Measurements from ENCODE around the gene LRRC49.
"Not testable (repeated sequence)": the region's sequence is repeated elsewhere in the genome, so short reads cannot be mapped to it uniquely, and the experiment has no call there.

The LRRC49 gene, protein sequence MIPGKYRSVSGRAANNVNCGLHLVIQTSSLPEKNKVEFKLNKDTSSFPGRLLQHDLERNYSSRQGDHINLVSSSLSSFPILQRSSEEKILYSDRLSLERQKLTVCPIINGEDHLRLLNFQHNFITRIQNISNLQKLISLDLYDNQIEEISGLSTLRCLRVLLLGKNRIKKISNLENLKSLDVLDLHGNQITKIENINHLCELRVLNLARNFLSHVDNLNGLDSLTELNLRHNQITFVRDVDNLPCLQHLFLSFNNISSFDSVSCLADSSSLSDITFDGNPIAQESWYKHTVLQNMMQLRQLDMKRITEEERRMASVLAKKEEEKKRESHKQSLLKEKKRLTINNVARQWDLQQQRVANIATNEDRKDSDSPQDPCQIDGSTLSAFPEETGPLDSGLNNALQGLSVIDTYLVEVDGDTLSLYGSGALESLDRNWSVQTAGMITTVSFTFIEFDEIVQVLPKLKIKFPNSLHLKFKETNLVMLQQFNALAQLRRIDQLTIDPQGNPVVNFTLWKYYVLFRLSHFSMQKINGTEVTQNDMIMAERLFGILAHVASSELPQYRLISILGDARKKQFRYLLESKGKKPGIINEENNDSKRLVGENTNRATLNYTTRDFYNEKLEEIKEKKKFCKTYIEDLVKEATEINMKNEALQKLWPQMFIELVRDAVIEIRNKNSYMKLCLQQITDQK

DNA sequence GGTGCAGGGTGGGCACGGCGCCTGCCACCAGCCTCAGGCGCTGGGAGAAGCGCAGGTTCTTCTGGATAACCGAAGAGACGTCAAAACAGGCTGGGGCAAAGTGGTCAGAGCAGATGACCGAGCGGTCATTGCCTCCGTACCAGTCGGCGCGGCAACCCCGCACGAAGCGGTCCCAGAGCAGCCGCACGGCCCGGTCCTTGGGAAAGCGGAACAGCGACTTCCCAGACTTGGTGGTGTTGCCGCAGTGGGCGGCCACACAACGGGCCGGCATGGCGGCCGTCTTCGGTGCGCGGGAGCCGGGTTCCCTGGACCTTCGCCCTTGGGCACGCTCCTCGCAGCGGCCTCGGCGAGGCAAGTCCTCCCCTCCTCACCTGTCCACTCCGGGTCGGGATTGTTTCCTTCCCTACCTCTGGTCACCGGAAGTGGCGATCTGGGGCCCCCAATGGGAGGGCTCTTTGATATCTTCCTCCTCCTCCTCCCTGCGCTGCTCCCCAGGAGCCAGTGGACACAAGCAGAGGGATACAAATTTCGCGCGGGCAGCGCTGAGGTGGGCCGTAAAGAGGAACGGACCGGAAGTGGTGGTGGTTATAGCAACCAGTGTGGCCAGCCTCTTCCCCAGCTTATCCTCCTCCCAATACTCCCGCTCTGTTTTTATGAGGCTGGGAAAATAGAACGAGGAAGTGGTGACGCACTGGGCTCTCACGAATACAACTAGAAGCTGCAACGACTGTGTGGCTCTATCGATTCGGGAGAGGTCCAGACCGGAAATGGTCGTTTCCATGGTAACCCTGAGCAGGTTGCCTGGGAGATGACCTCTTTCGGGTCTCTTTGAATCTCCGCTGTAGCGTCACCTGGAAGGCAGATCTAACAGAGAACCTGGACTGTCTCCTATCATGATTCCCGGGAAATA lies at the start of gene LRRC49, which contains the start of gene THAP10:
TSS of gene LRRC49 (plus strand) at position 825 of the 910 bp plus-strand sequence. CDS start at position 894, 69 bp downstream.
TSS of gene THAP10 (minus strand) at position 432 of the 910 bp plus-strand sequence. CDS start at position 271, 161 bp downstream.
- DNase-seq = peak; percentile 92 to 94

DNA sequence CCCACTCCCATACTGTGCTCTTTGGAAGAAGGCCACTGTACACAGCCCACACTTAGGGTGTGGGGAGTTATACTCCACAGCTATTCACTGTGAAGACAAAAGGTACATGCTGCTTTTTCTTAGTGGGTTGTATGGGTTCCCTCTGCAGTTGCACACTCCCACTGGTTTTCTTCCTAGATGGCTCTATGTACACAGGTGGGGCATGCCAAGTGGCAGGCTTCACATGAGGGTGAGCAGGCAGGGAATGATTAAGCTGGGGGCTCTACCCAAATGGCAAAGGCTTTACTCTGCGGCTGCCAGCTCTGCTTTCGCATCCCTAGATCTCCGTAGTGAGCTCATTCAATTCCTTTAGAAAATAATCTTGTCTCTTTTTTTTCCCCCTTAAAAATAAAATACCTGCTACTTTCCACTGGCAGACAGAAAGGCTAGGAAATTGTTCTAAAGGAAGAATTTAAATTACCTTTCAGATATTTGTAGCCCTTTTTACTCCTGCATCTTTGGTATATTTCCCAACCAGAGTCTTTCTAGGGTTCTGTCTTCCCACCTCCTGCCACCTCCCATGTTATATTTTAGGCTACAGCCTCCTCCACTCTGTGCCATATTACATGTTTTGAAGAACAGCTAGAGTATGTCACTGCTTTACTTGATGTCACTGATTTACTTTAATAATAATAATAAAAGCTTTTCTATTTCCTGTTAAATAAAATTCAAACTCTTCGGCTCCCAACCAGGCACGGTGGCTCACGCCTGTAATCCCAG lies 46.8 kb upstream of the LRRC49 start:
- no peak for DNase-seq

DNA sequence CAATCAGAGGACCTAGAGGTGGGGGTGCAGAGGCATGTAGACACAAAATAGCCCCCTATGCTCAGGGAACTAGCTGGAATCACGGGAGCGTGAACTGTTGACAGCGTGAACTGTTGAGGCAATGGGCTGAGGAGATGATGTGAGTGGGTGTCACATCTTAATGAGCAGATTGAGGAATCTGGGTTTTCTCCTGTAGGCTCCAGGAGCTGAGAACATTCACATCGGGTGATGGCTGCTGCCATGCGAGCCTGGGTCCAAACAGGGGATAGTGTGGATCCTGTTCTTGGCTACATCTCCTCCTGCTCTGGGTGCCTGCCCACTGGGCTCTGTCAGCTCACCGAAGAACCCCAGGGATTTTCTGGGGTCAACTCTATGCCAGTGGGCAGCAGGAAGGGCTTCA lies 40.7 kb upstream of the LRRC49 start:
- no peak for DNase-seq

DNA sequence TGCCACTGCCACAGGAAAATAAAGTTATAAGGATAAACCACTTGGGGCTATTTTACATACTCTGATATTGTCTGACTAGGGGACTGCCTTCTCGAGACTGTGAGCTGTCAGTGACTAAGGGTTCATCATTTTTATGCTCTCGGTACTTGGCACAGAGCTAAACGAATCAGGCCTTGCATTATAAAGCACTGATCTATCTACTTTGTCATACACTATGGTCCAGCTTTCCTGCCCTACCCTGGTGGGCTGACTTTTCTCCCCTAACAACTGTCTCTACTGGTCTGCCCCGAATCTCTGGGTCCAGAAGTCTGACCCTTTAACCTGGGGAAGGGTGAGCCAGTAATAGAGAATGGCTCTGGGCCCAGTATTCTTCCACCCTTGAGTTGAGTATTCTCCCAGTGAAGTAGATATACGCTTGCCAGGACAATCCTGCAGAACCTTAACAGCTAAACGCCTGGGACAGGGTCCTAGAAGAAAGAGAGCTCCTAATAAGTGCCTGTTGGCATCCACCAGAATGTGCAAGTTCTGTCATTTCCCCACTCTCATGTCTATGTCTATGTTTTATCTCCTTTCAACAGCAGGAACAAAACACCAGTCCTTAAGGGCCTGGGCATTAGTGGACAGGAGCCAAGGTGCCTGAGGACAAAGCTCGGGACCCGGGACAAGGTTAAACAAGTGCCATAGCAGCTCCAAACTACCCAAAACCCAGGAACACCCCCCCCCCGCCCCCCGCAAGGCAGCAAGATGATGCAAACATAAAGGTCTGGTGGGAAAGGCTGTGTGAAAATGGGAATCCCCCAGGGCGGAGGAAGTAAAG lies 39.9 kb upstream of the LRRC49 start:
- DNase-seq = no peak

DNA sequence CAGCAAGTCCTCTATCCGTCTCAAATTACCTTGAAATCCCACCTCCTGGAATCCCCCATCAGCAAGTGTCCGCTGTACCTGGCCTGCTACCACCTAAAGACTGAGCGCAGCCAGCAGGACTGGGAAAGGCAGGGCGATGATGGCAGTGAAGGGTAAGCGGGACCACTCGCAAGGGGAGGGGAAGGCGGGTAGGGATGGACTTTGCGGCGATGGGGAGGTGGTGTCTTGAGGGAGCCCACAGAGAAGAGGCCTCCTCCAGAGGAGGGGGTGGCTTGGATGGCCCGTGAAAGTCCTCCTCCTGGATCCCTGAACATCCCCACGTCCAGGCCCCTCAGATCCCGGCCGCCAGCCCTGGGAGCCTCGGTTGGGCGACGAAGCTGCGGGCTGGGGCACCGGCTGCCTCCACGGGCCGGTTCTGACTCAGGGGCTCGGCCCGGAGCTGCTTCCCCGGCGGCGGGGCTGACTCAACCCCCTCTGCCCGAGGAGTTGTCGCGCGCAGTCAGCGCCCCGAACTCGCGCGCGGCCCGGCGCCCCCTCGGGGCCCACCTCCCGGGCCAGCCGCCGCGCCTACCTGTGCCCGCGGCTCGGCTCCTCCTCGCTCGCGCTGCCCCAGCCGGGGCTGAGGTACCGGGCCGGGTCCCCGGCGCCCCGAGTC lies 39.2 kb upstream of the LRRC49 start:
- DNase-seq = no peak

DNA sequence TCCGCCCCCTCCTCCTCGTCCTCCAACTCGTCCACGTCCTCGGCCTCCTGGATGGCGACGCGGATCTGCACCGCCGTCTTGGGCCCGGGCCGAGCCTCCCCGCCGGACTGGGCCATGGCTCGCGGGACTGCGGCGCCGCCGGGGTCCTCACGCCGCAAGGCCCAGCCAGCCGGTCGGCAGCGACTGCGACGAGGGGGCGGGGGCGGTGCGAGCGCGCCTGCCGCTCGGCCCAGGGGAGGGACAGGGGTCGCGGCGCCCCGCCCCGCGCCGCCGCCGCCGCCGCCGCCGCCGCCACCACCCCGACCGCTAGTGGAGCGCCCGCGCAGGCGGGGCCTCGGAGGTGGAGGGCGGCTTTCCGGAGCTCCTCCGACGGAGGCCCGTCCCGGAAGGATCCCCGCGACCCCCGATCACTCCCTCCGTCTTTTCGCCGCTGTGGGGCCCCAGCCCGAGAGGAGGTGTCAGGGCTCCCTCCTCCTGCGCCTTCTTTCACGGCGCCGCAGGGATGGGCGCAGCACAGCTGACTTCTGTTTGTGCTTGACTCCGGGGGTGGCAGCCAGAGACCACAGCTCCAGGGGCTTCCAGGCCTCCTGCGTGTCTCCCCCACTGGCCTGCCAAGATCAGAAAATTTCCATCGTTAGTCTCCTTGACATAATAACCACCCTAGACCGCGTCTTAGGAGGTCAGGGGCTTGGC lies 38.5 kb upstream of the LRRC49 start, which contains the start of gene LARP6:
TSS of gene LARP6 (minus strand) at position 185 of the 693 bp plus-strand sequence. CDS start at position 116, 69 bp downstream.
- DNase-seq = peak in 1 of 2 experiments; percentile 11

DNA sequence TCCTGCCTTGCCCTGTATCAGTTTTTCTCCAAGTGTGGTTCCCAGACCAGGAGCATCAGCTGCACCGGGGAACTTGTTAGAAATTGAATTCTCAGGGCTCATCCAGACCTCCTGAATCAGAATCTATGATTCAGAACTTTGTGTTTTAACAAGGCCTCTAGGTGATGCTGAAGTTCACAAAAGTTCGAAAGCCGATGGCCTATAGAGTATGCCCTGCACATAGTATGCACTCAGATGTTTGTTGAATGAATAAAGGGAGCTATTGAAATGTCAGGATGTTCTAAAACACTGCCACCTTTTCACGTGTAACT lies 38.0 kb upstream of the LRRC49 start:
- no peak for DNase-seq

DNA sequence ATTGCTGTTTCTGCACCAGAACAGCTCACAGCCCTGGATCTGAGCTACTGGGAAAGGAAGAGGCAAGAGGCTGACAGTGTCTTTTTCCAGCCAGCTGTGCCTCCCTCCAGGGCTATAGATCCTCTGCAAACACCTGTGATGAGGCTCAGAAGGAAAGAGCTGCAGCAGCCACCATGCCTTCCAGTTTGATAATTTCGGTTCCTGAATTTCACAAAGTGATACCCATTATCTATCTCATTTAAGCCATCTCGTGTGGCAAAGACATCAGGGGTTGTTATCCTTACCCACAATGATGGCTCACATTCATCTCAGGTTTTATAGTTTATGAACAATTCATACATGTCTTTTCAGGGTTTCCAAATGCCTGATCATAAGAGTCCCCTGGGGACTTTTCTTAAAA lies 36.9 kb upstream of the LRRC49 start:
- no peak for DNase-seq

DNA sequence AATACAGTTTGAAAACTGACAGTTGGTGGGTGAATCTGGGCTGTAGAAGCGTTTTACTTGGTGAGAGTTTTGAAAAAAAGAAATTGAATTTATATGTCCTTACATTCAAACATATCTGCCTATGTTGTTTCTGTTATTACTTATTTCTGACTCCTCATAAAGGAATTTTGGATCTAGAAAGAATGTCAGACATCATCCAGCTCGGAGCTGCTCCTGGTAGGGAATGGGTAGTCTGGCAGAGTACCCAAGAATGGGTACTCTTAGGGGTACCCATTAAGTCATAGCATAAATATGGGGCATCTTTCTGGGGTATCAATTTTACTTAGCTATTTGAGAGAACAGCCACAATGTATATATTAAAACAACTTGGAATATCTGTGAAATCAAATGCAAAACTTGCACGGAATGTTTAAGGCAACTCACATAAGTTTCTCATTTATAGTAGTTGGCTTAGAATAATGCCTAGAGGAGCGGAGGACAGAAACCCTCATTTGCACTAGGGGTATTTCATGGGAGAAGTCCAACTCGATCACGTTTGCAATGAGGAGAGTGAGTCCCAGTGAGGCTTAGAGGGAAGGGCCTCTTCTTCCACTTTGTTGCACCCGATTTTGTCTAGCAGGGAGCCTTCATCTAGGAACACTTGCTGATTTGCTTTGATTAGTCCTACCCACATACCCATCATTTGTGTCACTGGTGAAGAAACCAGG lies 36.3 kb upstream of the LRRC49 start:
- DNase-seq = no peak

DNA sequence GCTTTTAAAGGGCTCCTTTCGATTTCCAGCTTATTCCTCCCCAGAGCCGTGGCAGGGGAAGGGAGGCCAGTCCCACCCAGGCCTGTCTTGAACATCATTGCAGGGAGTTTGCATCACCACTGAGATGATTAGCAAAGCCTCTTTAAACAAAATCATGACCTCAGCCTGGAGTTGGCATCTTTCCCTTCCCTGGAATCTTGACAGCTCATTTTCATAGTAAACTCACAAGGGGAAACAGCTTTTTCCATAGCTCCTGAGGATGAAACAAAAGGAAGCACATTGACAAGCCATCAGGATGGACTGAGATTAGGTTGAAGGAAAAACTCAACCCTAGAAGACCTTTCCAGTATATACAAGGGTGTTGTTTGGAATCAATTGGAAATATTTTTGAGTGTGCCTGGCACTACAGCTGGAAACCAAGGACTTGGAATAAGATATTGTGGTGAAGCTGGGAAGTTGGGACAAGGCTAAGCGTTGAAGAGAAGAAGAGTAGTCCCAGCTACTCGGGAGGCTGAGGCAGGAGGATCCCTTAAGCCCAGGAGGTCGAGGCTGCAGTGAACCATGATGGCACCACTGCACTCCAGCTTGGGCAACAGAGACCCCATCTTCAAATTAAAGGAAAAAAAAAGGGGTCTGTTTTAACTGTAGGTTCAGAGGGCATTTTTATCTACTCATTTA lies 35.6 kb upstream of the LRRC49 start:
- no peak for DNase-seq

DNA sequence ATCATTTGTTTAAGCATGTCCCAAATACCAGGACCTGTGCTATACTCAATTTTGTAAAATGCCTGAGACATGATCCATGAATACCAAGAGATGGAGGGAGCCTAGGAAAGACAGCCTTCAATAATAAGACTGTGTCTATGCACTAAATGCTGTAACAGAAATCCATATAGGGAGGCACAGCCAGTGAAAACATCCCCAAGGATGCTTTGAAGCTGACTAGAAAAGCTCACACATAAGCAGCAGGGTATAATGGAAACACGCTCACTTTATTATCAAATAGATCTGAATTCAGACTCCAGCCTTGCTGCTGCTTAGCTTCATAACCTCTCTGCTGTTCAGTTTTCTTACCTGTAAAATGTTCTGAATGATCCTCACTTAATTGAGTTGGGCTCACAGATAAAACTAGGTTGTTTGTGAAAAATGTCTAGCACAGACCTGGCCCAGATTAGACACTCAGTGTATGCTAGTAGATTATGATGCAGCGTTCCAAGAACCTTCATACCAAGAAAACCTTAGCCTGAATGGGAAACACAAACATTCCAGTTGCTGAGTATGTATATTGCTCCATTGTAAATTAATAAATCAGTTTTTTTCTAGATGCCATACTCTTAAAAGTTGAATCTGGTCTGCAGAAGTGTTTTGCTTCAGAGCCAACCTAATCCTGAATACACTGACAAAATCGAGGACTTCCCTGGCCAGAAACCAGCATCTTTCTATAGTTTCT lies 34.9 kb upstream of the LRRC49 start:
- DNase-seq = no peak

DNA sequence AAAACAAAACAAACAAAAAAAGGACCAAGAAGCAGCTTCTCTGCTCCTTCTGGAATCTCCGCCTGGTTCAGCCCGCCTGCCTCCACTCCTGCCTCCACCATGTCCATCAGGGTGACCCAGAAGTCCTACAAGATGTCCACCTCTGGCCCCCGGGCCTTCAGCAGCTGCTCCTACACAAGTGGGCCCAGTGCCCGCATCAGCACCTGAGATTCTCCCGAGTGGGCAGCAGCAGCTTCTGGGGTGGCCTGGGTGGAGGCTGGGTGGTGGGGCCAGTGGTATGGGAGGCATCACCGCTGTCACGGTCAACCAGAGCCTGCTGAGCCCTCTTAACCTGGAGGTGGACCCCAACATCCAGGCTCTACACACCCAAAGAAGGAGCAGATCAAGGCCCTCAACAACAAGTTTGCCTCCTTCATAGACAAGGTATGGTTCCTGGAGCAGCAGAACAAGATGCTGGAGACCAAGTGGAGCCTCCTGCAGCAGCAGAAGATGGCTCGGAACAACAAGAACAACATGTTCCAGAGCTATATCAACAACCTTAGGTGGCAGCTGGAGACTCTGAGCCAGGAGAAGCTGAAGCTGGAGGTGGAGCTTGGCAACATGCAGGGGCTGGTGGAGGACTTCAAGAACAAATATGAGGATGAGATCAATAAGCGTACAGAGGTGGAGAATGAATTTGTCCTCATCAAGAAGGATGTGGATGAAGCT lies 33.9 kb upstream of the LRRC49 start:
- not testable (repeated sequence) for DNase-seq

DNA sequence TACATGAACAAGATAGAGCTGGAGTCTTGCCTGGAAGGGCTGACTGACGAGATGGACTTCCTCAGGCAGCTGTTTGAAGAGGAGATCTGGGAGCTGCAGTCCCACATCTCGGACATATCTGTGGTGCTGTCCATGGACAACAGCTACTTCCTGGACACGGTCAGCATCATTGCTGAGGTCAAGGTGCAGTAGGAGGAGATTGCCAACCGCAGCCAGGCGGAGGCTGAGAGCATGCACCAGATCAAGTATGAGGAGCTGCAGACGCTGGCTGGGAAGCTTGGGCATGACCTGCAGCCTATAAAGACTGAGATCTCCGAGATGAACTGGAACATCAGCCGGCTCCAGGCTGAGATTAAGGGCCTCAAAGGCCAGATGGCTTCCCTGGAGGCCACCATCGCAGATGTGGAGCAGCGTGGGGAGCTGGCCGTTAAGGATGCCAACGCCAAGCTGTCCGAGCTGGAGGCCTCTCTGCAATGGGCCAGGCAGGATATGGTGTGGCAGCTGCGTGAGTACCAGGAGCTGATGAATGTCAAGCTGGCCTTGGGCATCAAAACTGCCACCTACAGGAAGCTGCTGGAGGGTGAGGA lies 33.2 kb upstream of the LRRC49 start:
- DNase-seq = no peak

DNA sequence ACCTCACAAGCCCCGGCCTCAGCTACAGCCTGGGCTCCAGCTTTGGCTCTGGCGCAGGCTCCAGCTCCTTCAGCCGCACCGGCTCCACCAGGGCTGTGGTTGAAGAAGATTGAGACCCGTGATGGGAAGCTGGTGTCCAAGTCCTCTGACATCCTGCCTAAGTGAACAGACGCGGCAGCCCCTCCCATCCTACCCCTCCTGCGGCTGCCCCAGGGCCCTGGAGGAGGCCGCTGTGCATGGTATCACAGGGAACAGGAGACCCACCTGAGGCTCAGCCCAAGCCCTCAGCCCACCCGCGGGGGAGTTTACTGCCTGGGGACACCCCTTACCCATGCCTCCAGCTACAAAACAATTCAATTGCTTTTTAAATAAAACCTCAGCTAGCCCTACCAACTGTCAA lies 32.6 kb upstream of the LRRC49 start:
- no peak for DNase-seq

DNA sequence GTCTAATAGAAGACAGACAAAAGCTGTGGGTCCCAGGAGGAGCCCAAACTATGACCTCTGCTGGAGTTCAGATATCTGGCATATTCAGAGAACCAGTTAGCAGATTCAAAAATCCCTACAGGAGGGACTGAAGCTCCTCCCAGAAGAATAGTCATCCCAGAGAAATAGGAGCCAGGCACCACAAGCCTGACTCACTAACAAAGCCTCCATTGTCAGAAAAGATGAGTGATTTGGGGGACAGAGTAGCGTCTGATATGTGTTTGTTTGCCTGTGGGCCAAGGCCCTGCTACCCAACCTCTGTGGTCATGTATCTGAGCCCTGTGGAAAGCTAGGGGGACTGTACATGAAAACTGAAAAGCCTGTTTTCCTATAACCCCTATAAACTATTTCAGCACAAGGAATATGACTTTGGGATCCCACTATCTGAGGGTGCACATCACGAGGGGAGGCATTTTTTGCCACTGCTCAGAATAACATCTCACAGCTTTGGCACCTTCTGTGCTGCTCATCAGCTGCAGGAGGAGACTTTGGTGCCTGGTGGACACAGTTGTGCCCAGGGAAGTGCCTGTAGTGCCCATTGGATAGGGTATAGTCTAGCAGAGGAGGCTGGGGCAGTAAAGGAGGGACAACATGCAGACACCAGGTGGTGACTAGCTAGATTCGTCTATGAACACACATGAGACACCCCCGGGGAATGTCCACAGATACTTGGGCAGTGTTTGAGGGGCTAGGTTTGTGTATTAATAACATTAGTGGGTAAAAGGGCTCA lies 29.0 kb upstream of the LRRC49 start:
- DNase-seq = no peak

DNA sequence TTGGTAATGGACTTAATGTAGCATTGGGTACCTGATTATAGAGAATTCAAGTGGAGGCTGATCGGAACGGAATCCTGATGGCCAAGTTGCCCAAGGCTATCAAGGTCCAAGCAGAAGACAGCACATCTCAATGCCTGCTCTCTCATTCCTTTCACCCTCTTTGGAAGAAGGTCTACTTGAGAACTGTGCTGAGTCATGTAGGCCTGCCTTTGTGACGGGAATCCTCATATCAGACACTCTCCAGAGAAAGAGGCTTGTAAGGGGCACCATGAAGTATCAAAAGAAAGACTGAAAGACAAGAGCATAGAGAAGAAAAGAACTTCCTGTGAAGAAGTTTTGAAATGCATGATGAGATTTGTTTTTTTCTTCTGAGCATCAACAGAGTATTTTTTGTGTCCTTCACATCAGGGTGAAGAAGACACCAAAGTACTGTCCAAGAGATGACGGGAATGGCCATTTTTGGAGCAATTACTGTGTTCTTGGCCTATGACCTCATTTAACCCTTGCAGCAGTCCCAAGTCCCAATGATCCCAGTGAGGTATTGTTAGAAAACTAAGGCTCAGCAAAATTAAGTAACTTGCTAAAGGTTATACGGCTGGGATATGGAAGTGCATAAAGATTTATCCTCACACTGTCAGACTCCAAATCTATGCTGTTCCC lies 25.5 kb upstream of the LRRC49 start:
- no peak for DNase-seq
